ENCODE data around the gene ATG7. TPM values are rescaled to one million over a fixed set of nuclear protein-coding genes. Genes with fewer than 3 reads are reported as not detected.

ATG7 gene
- total RNA-seq, 1 donor from 2014 or later = 48.5 TPM

- peak; percentile 36 to 92 for DNase-seq (ENCODE audit: low spot score in 2 of 2)
- Histone ChIP-seq H3K4me1 (peaks cover 25 to 50% of the 10 kb centered on the region in 2 donors), H3K9me3 (no peaks in the 10 kb centered on the region), H3K27ac (peak overlapping the region; percentile 71 to 90), H3K4me3 (no peak overlapping the region), H3K36me3 (peaks cover 3 to 5% of the 10 kb centered on the region in 2 donors), H3K27me3 (no peaks in the 10 kb centered on the region)
- TF ChIP-seq, protein P1, sequence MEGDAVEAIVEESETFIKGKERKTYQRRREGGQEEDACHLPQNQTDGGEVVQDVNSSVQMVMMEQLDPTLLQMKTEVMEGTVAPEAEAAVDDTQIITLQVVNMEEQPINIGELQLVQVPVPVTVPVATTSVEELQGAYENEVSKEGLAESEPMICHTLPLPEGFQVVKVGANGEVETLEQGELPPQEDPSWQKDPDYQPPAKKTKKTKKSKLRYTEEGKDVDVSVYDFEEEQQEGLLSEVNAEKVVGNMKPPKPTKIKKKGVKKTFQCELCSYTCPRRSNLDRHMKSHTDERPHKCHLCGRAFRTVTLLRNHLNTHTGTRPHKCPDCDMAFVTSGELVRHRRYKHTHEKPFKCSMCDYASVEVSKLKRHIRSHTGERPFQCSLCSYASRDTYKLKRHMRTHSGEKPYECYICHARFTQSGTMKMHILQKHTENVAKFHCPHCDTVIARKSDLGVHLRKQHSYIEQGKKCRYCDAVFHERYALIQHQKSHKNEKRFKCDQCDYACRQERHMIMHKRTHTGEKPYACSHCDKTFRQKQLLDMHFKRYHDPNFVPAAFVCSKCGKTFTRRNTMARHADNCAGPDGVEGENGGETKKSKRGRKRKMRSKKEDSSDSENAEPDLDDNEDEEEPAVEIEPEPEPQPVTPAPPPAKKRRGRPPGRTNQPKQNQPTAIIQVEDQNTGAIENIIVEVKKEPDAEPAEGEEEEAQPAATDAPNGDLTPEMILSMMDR (IDR thresholded peaks at IDR 0.05) = no peak
- intact Hi-C loops (cut with DNase I) = loop anchor here (5.0 kb wide), 1 partner anchor 36 kb away; no protein-coding TSS in a partner anchor
Measured at GRCh38 chr3:11553436-11554235, 281.4 kb downstream of the ATG7 start.

DNA sequence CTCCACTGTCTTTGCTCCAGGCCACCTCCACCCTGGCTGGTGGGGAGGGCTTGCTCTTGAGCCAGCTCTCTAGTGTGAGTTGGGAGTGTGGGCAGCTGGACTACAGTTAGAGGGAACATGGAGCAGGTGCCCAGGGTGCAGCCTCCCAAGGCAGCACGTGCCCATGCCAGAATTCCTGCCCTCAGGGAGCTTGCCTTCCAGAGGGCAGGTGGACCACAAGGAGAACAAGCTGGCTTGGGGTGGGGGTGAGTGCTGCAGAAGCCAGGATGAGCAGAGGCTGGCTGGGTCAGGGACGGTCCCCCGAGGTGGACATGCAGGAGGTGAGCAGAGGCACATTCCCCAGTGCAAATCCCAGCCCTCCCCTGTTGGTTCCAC, 282.0 kb downstream of the ATG7 start:
- Histone ChIP-seq H3K27ac (peak overlapping the region; percentile 71 to 90), H3K36me3 (peaks cover 9 to 10% of the 10 kb centered on the region in 2 donors), H3K4me1 (peaks cover 25 to 56% of the 10 kb centered on the region in 2 donors), H3K4me3 (no peak overlapping the region), H3K27me3 (no peaks in the 10 kb centered on the region), H3K9me3 (no peaks in the 10 kb centered on the region)
- intact Hi-C loops (cut with DNase I) = loop anchor here (5.0 kb wide), 1 partner anchor 37 kb away; no protein-coding TSS in a partner anchor
- TF ChIP-seq, protein P1 (IDR thresholded peaks at IDR 0.05) = no peak
- DNase-seq (ENCODE audit: low spot score in 2 of 2) = no peak

DNA sequence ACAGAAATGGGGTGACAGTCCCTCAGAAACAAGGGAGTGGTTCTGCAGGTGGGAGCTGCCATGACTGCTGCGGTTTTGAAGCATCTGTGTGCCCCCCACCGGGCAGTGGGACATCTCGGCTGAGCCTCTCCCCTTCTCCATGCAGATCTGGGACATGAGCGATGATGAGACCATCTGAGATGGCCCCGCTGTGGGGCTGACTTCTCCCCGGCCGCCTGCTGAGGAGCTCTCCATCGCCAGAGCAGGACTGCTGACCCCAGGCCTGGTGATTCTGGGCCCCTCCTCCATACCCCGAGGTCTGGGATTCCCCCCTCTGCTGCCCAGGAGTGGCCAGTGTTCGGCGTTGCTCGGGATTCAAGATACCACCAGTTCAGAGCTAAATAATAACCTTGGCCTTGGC, 282.5 kb downstream of the ATG7 start:
- Histone ChIP-seq H3K9me3 (no peaks in the 10 kb centered on the region), H3K27ac (peak overlapping the region; percentile 71 to 90), H3K4me1 (peaks cover 25 to 61% of the 10 kb centered on the region in 2 donors), H3K36me3 (peaks cover 10 to 13% of the 10 kb centered on the region in 2 donors), H3K4me3 (no peak overlapping the region), H3K27me3 (no peaks in the 10 kb centered on the region)
- TF ChIP-seq, protein P1 (IDR thresholded peaks at IDR 0.05) = no peak
- no peak for DNase-seq (ENCODE audit: low spot score in 2 of 2)
- intact Hi-C loops (cut with DNase I) = loop anchor here (5.0 kb wide), 1 partner anchor 37 kb away; no protein-coding TSS in a partner anchor

DNA sequence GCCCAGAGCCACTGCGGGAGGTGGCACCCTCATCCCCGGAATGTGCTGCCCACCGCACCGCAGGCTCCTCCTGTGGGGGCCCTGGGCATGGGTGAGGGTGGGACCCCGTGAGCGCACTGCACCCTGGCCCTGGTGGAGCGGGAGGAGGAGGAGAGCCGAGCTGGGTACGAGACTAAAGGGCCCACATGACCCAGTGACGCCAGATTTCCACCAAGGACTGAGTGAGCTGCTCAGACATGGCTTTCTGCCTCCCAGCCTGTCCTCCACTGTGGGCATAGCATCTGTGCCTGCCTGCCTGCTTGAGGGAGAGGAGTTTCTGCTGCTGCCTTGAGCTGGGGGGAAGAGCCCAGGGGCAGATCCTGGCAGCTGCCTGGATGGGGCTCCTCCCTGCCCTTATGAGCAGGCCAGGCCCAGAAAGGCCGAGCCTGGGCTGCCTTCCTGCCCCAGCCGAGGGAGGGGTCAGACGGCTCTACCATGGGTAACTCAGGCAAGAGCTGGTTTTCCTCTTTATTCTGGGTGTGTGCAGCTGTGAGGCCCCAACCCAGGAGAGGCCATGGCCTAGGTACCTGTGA, 283.1 kb downstream of the ATG7 start:
- H3K36me3 ChIP-seq = peaks cover 10 to 17% of the 10 kb centered on the region in 2 donors
- no peak overlapping the region for H3K4me3 ChIP-seq
- peaks cover 25 to 67% of the 10 kb centered on the region in 2 donors for H3K4me1 ChIP-seq
- TF ChIP-seq, protein P1 (IDR thresholded peaks at IDR 0.05) = no peak
- H3K27ac ChIP-seq = peak overlapping the region; percentile 71 to 90
- no peak for DNase-seq (ENCODE audit: low spot score in 2 of 2)
- intact Hi-C loops (cut with DNase I) = no loop called here
- H3K27me3 ChIP-seq = no peaks in the 10 kb centered on the region
- H3K9me3 ChIP-seq = no peaks in the 10 kb centered on the region

DNA sequence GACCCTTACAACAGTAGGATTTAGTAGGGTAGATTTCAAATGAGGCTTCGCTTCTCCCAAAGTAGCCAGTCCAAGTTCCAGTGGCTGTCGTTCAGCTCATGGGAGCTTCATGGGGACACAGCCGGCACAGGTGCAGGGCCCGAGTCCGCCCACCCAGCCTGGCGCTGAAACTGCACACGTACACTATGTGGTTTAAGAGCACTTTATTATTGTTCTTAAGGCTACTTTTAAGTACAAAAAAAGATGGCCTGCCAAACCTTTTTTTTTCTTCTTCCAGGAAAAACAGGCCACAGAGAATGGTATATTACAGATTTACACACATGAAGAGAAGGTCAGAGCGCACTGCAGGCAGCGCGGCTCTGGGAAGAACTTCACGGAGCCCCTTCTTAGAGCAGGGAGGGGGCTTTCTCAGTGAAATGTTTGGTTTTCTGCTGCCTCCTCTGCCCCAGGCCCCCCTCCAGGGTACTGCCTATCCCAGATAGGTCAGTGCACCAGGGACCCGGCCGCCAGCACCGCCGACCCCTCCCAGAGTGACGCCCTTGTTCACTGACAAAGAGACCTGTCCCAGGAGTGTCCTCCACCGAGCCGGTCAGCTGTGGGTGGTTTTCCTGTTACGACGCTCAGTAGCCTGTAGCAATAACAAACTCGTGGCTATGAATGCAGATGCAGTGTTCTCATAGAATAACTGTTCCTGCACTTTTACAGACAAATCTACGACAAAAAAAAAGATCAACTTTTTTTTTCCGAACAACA, 283.9 kb downstream of the ATG7 start:
- DNase-seq (ENCODE audit: low spot score in 2 of 2) = no peak
- Histone ChIP-seq H3K27me3 (no peaks in the 10 kb centered on the region), H3K4me3 (no peak overlapping the region), H3K36me3 (peaks cover 10 to 17% of the 10 kb centered on the region in 2 donors), H3K9me3 (no peaks in the 10 kb centered on the region), H3K4me1 (peaks cover 25 to 75% of the 10 kb centered on the region in 2 donors), H3K27ac (peak overlapping the region; percentile 71 to 90)
- TF ChIP-seq, protein P1 (IDR thresholded peaks at IDR 0.05) = no peak
- intact Hi-C loops (cut with DNase I) = no loop called here

All from ascending aorta (tissue), 2 donors.